OCI-LY1 (cell line): ENCODE results near the gene APBB3.
"Not testable (repeated sequence)": the region's sequence is repeated elsewhere in the genome, so short reads cannot be mapped to it uniquely, and the experiment has no call there.

Experiments used
- H2AFZ ChIP-seq: fragments of 200-600 bp; sonication (generic), shearing (Covaris generic); 2 replicates; pipeline ENCODE4 v1.6.0; 2014; ENCODE audit warnings: antibody characterized with exemption, mild to moderate bottlenecking, low read length
- H3F3A ChIP-seq: fragments of 200-600 bp; sonication (generic), shearing (Covaris generic); 2 replicates; pipeline ENCODE4 v1.6.0; 2014; ENCODE audit warnings: mild to moderate bottlenecking, antibody characterized with exemption, low read length, moderate library complexity; ENCODE audit not compliant: insufficient read depth
- H3K27ac ChIP-seq: fragments of 200-600 bp; sonication (generic); 2 replicates; pipeline ENCODE4 v1.5.1; 2014; ENCODE audit warnings: low read length, mixed run types, mild to moderate bottlenecking, low read depth; ENCODE audit not compliant: poor library complexity, severe bottlenecking
- H3K27me3 ChIP-seq: fragments of 200-600 bp; sonication (generic); 2 replicates; pipeline ENCODE4 v1.6.0; 2014; ENCODE audit warnings: antibody characterized with exemption, mild to moderate bottlenecking, low read length, moderate library complexity; ENCODE audit not compliant: insufficient read depth
- H3K36me3 ChIP-seq: fragments of 200-600 bp; sonication (generic); 2 replicates; pipeline ENCODE4 v1.6.1; 2014; ENCODE audit warnings: mild to moderate bottlenecking, antibody characterized with exemption, low read length, moderate library complexity, mixed read lengths; ENCODE audit not compliant: insufficient read depth
- H3K4me1 ChIP-seq: fragments of 200-600 bp; sonication (generic); 2 replicates; pipeline ENCODE4 v1.5.1; 2014; ENCODE audit warnings: mild to moderate bottlenecking, low read length, moderate library complexity; ENCODE audit not compliant: insufficient read depth, severe bottlenecking
- H3K4me2 ChIP-seq: fragments of 200-600 bp; sonication (generic), shearing (Covaris generic); 2 replicates; pipeline ENCODE4 v1.6.1; 2014; ENCODE audit warnings: low read length
- H3K4me3 ChIP-seq: fragments of 200-600 bp; sonication (generic); 2 replicates; pipeline ENCODE4 v1.5.1; 2014; ENCODE audit warnings: low read length, low read depth, mild to moderate bottlenecking, mixed read lengths; ENCODE audit not compliant: poor library complexity, severe bottlenecking
- H3K79me2 ChIP-seq: fragments of 200-600 bp; shearing (Covaris generic); 2 replicates; pipeline ENCODE4 v1.6.1; 2016; ENCODE audit warnings: mixed run types, low read length, mixed read lengths; ENCODE audit not compliant: insufficient read depth
- H3K9ac ChIP-seq: fragments of 200-600 bp; sonication (generic), shearing (Covaris generic); 2 replicates; pipeline ENCODE4 v1.6.1; 2014; ENCODE audit warnings: mild to moderate bottlenecking, low read length, mixed read lengths
- H3K9me2 ChIP-seq: fragments of 200-600 bp; sonication (generic), shearing (Covaris generic); 2 replicates; pipeline ENCODE4 v1.6.1; 2014; ENCODE audit warnings: low read depth, mild to moderate bottlenecking, low read length, mixed read lengths
- H3K9me3 ChIP-seq: fragments of 200-600 bp; shearing (Covaris generic); 2 replicates; pipeline ENCODE4 v1.6.1; 2014; ENCODE audit warnings: low read length, mixed read lengths
- H4K20me1 ChIP-seq: fragments of 200-600 bp; sonication (generic), shearing (Covaris generic); 2 replicates; pipeline ENCODE4 v1.6.0; 2016; ENCODE audit warnings: mild to moderate bottlenecking, low read length; ENCODE audit not compliant: insufficient read depth
- CTCF ChIP-seq: fragments of 200-600 bp; sonication (generic), shearing (Covaris generic); IDR thresholded peaks from 2 replicates; pipeline ENCODE4 v1.5.1; 2017; ENCODE audit warnings: mild to moderate bottlenecking, antibody characterized with exemption, low read length, moderate library complexity, mixed read lengths
- EZH2 ChIP-seq: fragments of 200-600 bp; sonication (generic), shearing (Covaris generic); IDR thresholded peaks from 2 replicates; pipeline ENCODE4 v1.8.0; 2017; ENCODE audit warnings: borderline replicate concordance, mixed run types, mild to moderate bottlenecking, antibody characterized with exemption, low read length, moderate library complexity, mixed read lengths

APBB3 gene

DNA sequence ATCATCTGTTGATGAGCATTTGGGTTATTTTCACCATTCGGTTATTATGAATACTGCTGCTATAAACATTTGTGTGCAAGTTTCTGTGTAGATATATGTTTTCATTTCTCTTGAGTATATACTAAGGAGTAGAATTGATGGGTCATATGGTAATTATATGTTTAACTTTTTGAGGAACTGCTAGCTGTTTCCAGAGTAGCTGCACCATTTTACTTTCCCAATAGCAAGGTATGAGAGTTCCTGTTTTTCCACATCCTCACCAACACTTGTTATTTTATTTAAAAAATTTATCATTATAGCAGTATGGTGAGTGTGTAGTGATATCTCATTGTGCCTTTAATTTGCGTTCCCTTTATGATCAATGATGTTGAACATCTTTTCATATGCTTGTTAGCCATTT lies 39.3 kb upstream of the APBB3 start:
- no peaks in the 10 kb centered on the region for H3K36me3 ChIP-seq
- no peak overlapping the region for H2AFZ ChIP-seq
- TF ChIP-seq CTCF (no peak), EZH2 (no peak)
- H3K27me3 ChIP-seq: no peaks in the 10 kb centered on the region
- H3F3A ChIP-seq: no peaks in the 10 kb centered on the region
- no peaks in the 10 kb centered on the region for H3K9me2 ChIP-seq
- no peak overlapping the region for H3K27ac ChIP-seq
- no peaks in the 10 kb centered on the region for H3K4me1 ChIP-seq
- no peaks in the 10 kb centered on the region for H3K9me3 ChIP-seq
- no peaks in the 10 kb centered on the region for H3K79me2 ChIP-seq
- no peak overlapping the region for H3K4me3 ChIP-seq
- H3K4me2 ChIP-seq: no peak overlapping the region
- no peaks in the 10 kb centered on the region for H4K20me1 ChIP-seq
- no peak overlapping the region for H3K9ac ChIP-seq

- H3K27me3 ChIP-seq, H4K20me1 ChIP-seq, H3K36me3 ChIP-seq, H3K79me2 ChIP-seq, H3F3A ChIP-seq, H3K4me1 ChIP-seq, H2AFZ ChIP-seq, H3K4me2 ChIP-seq, H3K9ac ChIP-seq, H3K27ac ChIP-seq, H3K9me2 ChIP-seq, H3K9me3 ChIP-seq, H3K4me3 ChIP-seq: not testable (repeated sequence)
Observed at GRCh38 chr5:140603446-140603698, 39.0 kb upstream of the APBB3 start.

GRCh38 chr5:140602147-140602546 lies 37.7 kb upstream of the APBB3 start:
- Histone ChIP-seq H3K9ac (no peak overlapping the region), H4K20me1 (no peaks in the 10 kb centered on the region), H3K36me3 (no peaks in the 10 kb centered on the region), H3K4me2 (no peak overlapping the region), H2AFZ (no peak overlapping the region), H3K9me2 (no peaks in the 10 kb centered on the region), H3K27me3 (no peaks in the 10 kb centered on the region), H3K4me3 (no peak overlapping the region), H3K9me3 (no peaks in the 10 kb centered on the region), H3K27ac (no peak overlapping the region), H3K79me2 (no peaks in the 10 kb centered on the region), H3K4me1 (no peaks in the 10 kb centered on the region), H3F3A (no peaks in the 10 kb centered on the region)
- no peak for TF ChIP-seq EZH2
- TF ChIP-seq CTCF: no peak

DNA sequence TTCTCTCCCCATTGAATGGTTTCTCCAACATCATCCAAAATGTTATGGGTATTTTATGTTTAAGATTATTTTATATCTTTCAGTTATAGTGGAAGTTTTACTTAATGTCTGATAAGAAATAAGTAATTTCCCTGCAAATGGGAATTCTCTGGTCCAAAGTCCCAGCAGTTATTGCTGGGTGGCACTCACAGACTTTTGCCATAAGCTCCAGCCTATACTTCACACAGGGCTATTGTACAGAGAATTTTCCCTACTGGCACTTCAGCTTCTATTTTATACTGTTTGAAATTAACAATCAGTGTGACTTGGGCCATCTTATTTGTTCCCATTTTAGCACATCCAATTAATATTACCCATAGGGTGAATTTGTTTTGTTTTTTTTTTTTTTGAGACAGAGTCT lies 35.7 kb upstream of the APBB3 start:
- no peak overlapping the region for H3K4me3 ChIP-seq
- H3K27me3 ChIP-seq: no peaks in the 10 kb centered on the region
- H2AFZ ChIP-seq: no peak overlapping the region
- no peaks in the 10 kb centered on the region for H3K9me3 ChIP-seq
- no peak overlapping the region for H3K9ac ChIP-seq
- H3K27ac ChIP-seq: no peak overlapping the region
- no peaks in the 10 kb centered on the region for H3K79me2 ChIP-seq
- no peaks in the 10 kb centered on the region for H3K4me1 ChIP-seq
- H3K4me2 ChIP-seq: no peak overlapping the region
- H3K36me3 ChIP-seq: no peaks in the 10 kb centered on the region
- no peaks in the 10 kb centered on the region for H3K9me2 ChIP-seq
- H4K20me1 ChIP-seq: no peaks in the 10 kb centered on the region
- TF ChIP-seq EZH2: no peak
- no peak for TF ChIP-seq CTCF
- no peaks in the 10 kb centered on the region for H3F3A ChIP-seq
